ENCODE measurements around the gene GFI1. TPM values are rescaled to one million over a fixed set of nuclear protein-coding genes. Genes with fewer than 3 reads are reported as not detected.
A peak's percentile ranks its signal among the peaks of the same experiment; 100 is the strongest.

GFI1 gene
- total and polyA plus RNA-seq, 2 experiments from 2014 or later: 0.21 TPM; not detected in 1

- Mint-ChIP-seq H3K36me3 (ENCODE audit: low read depth) (peaks cover 2% of the 10 kb centered on the region; the same call in 1 of the 3 replicates), H3K4me1 (peaks cover 28% of the 10 kb centered on the region), H3K27ac (no peak overlapping the region), H3K4me3 (peak overlapping the region; percentile 79), H3K9me3 (peaks cover 6% of the 10 kb centered on the region; the same call in 2 of the 3 replicates), H3K27me3 (ENCODE audit: insufficient read depth, low read depth, poor library complexity) (peaks cover 89% of the 10 kb centered on the region)
- no peaks in the 10 kb centered on the region for H3K79me2 ChIP-seq (replicated peaks; ENCODE audit: insufficient read depth)
- H3K4me1 ChIP-seq (ENCODE audit: insufficient read depth): peaks cover 14% of the 10 kb centered on the region
- H4K20me1 ChIP-seq (replicated peaks; ENCODE audit: insufficient read depth): peaks cover 3% of the 10 kb centered on the region
- H3F3A ChIP-seq (replicated peaks; ENCODE audit: low read depth): peaks cover 13% of the 10 kb centered on the region; the same call in 1 of the 2 replicates
- ATAC-seq (peak; percentile 35), DNase-seq (ENCODE audit: low spot score) (peak; percentile 84)
- peaks cover 100% of the 10 kb centered on the region for H3K27me3 ChIP-seq (ENCODE audit: insufficient read depth)
- peak; percentile 94 for TF ChIP-seq EZH2 (IDR thresholded peaks at IDR 0.05; ENCODE audit: low read depth, unreplicated experiment)
- TF ChIP-seq EZH2phosphoT487 (IDR thresholded peaks at IDR 0.05; ENCODE audit: unreplicated experiment): peak; percentile 49
- no peak for TF ChIP-seq ZNF114 (CRISPR knock-in tag; IDR thresholded peaks at IDR 0.05)
- TF ChIP-seq POLR2AphosphoS5 (IDR thresholded peaks at IDR 0.05; ENCODE audit: low read depth): no peak
- TF ChIP-seq ZNF462 (CRISPR knock-in tag; IDR thresholded peaks at IDR 0.05): no peak
- no peak for TF ChIP-seq ZNF331 (CRISPR knock-in tag; IDR thresholded peaks at IDR 0.05; ENCODE audit: low read depth)
- no peak for TF ChIP-seq ETS1 (IDR thresholded peaks at IDR 0.05)
- TF ChIP-seq STAT1 (IDR thresholded peaks at IDR 0.05; ENCODE audit: unreplicated experiment): no peak
- no peak for TF ChIP-seq JUNB (IDR thresholded peaks at IDR 0.05; ENCODE audit: unreplicated experiment)
- no peak for TF ChIP-seq CREB1 (CRISPR knock-in tag; IDR thresholded peaks at IDR 0.05; ENCODE audit: low read depth)
- peak; percentile 39 to 47 for TF ChIP-seq CTCF (conservative IDR thresholded peaks at IDR 0.05; ENCODE audit: low read depth in 2 of 2)
- no peak for TF ChIP-seq REST (IDR thresholded peaks at IDR 0.05; ENCODE audit: unreplicated experiment)
- no peak for TF ChIP-seq NANOG (IDR thresholded peaks at IDR 0.05; ENCODE audit: borderline replicate concordance)
- peak overlapping the region; percentile 97 for H2AFZ ChIP-seq
- no peaks in the 10 kb centered on the region for H3K36me3 ChIP-seq (ENCODE audit: insufficient read depth)
- H3K4me2 ChIP-seq: peak overlapping the region; percentile 97
- H3K9me2 ChIP-seq (ENCODE audit: insufficient read depth): no peaks in the 10 kb centered on the region
- H3K4me3 ChIP-seq: peak overlapping the region; percentile 75
- no peak overlapping the region for H3K27ac ChIP-seq (ENCODE audit: low read depth)
These were observed 1.1 kb downstream of the GFI1 start for GRCh38 chr1:92485381-92486250.
